GM23338 (cell line): ENCODE measurements around the gene NUAK2. TPM values are rescaled to one million over a fixed set of nuclear protein-coding genes. Genes with fewer than 3 reads are reported as not detected.

Experiments used
- ATAC-seq: fragments of 200-7000 bp; cut with Tn5 transposase; 3 replicates; pipeline ENCODE4 v1.9.1; 2020
- DNase-seq: peaks from one replicate; pipeline ENCODE4 v3.0.0-alpha.2; 2015; ENCODE audit warnings: low spot score
- H2AFZ ChIP-seq: fragments of 200-600 bp; sonication (generic); 2 replicates; pipeline ENCODE4 v1.8.0; 2016; ENCODE audit warnings: antibody characterized with exemption, mild to moderate bottlenecking, moderate library complexity
- H3F3A ChIP-seq: fragments of 200-600 bp; sonication (generic); replicated peaks from 2 replicates; pipeline ENCODE4 v1.8.0; 2017; ENCODE audit warnings: antibody characterized with exemption, mixed run types, low read depth
- H3K27ac ChIP-seq: fragments of 200-600 bp; sonication (generic); 2 replicates; pipeline ENCODE4 v1.6.1; 2016; ENCODE audit warnings: low read depth
- H3K27me3 ChIP-seq: fragments of 200-600 bp; sonication (generic); 2 replicates; pipeline ENCODE4 v1.8.0; 2016; ENCODE audit warnings: mild to moderate bottlenecking, mixed run types, moderate library complexity; ENCODE audit not compliant: insufficient read depth
- H3K36me3 ChIP-seq: fragments of 200-600 bp; sonication (generic); 2 replicates; pipeline ENCODE4 v1.8.0; 2016; ENCODE audit warnings: mild to moderate bottlenecking; ENCODE audit not compliant: insufficient read depth
- H3K4me1 ChIP-seq: fragments of 200-600 bp; sonication (generic); 2 replicates; pipeline ENCODE4 v1.8.0; 2016; ENCODE audit warnings: mild to moderate bottlenecking, moderate library complexity; ENCODE audit not compliant: insufficient read depth
- H3K4me2 ChIP-seq: fragments of 200-600 bp; sonication (generic); 2 replicates; pipeline ENCODE4 v1.7.1; 2017; ENCODE audit warnings: mixed run types
- H3K4me3 ChIP-seq: fragments of 200-600 bp; sonication (generic); 2 replicates; pipeline ENCODE4 v1.6.1; 2016; ENCODE audit warnings: mixed run types
- H3K79me2 ChIP-seq: fragments of 200-600 bp; sonication (generic); replicated peaks from 2 replicates; pipeline ENCODE4 v1.8.0; 2017; ENCODE audit warnings: mild to moderate bottlenecking; ENCODE audit not compliant: insufficient read depth
- H3K9me2 ChIP-seq: fragments of 200-600 bp; sonication (generic); 2 replicates; pipeline ENCODE4 v1.8.0; 2017; ENCODE audit not compliant: insufficient read depth
- H4K20me1 ChIP-seq: fragments of 200-600 bp; sonication (generic); replicated peaks from 2 replicates; pipeline ENCODE4 v1.8.0; 2017; ENCODE audit warnings: mild to moderate bottlenecking; ENCODE audit not compliant: insufficient read depth
- H3K27ac Mint-ChIP-seq: 2 replicates; pipeline ENCODE4 v1.8.0; 2020; ENCODE audit warnings: inconsistent platforms, mild to moderate bottlenecking, moderate library complexity, mixed read lengths
- H3K27me3 Mint-ChIP-seq: 3 replicates; pipeline ENCODE4 v1.8.0; 2022; ENCODE audit warnings: low read depth, mild to moderate bottlenecking, moderate library complexity, mixed read lengths, inconsistent platforms; ENCODE audit not compliant: insufficient read depth, poor library complexity
- H3K36me3 Mint-ChIP-seq: 3 replicates; pipeline ENCODE4 v1.8.0; 2021; ENCODE audit warnings: low read depth, mild to moderate bottlenecking, inconsistent platforms, moderate library complexity, mixed read lengths
- H3K4me1 Mint-ChIP-seq: 3 replicates; pipeline ENCODE4 v1.8.0; 2020; ENCODE audit warnings: mild to moderate bottlenecking, inconsistent platforms, mixed read lengths
- H3K4me3 Mint-ChIP-seq: 3 replicates; pipeline ENCODE4 v1.8.0; 2021; ENCODE audit warnings: moderate library complexity, mild to moderate bottlenecking, inconsistent platforms, mixed read lengths
- H3K9me3 Mint-ChIP-seq: 3 replicates; pipeline ENCODE4 v1.8.0; 2020; ENCODE audit warnings: moderate library complexity, mild to moderate bottlenecking, inconsistent platforms, mixed read lengths
- CREB1 ChIP-seq: fragments of 250-450 bp; sonication (Bioruptor Pico); IDR thresholded peaks from 2 replicates; pipeline ENCODE4 v1.5.0; 2020; ENCODE audit warnings: low read depth, mild to moderate bottlenecking, moderate library complexity
- CTCF ChIP-seq, 2 experiments: fragments of 200-600 bp in 1 of 2; sonication (generic) in 1 of 2; conservative IDR thresholded peaks; 2 replicates each; pipeline versions ENCODE4 v1.5.1 to v1.6.1; 2016 to 2017; ENCODE audit warnings: antibody characterized with exemption in 2 of 2, low read depth in 2 of 2, mild to moderate bottlenecking in 2 of 2, moderate library complexity in 1 of 2
- EZH2 ChIP-seq: fragments of 200-600 bp; sonication (generic); IDR thresholded peaks from one replicate; pipeline ENCODE4 v1.8.0; 2017; ENCODE audit warnings: antibody characterized with exemption, mild to moderate bottlenecking, low read depth; ENCODE audit not compliant: unreplicated experiment
- EZH2phosphoT487 ChIP-seq: fragments of 200-600 bp; sonication (generic); IDR thresholded peaks from one replicate; pipeline ENCODE4 v1.8.1; 2018; ENCODE audit warnings: antibody characterized with exemption; ENCODE audit not compliant: unreplicated experiment
- JUNB ChIP-seq: IDR thresholded peaks from one replicate; pipeline ENCODE4 v1.6.1; 2016; ENCODE audit warnings: antibody characterized with exemption; ENCODE audit not compliant: unreplicated experiment
- NANOG ChIP-seq: IDR thresholded peaks from 2 replicates; pipeline ENCODE4 v1.6.1; 2016; ENCODE audit warnings: antibody characterized with exemption, borderline replicate concordance
- POLR2AphosphoS5 ChIP-seq: IDR thresholded peaks from 2 replicates; pipeline ENCODE4 v1.6.1; 2016; ENCODE audit warnings: antibody characterized with exemption, low read depth
- REST ChIP-seq: IDR thresholded peaks from one replicate; pipeline ENCODE4 v1.6.1; 2018; ENCODE audit warnings: antibody characterized with exemption; ENCODE audit not compliant: unreplicated experiment
- STAT1 ChIP-seq: IDR thresholded peaks from one replicate; pipeline ENCODE4 v1.6.1; 2016; ENCODE audit warnings: antibody characterized with exemption; ENCODE audit not compliant: unreplicated experiment
- ZNF114 ChIP-seq: fragments of 250-450 bp; sonication (Bioruptor Pico); IDR thresholded peaks from 2 replicates; pipeline ENCODE4 v1.5.0; 2020; ENCODE audit warnings: mild to moderate bottlenecking, moderate library complexity
- ZNF331 ChIP-seq: fragments of 250-450 bp; sonication (Bioruptor Pico); IDR thresholded peaks from 2 replicates; pipeline ENCODE4 v1.5.0; 2020; ENCODE audit warnings: low read depth, mild to moderate bottlenecking, moderate library complexity
- ZNF462 ChIP-seq: fragments of 250-450 bp; sonication (Bioruptor Pico); IDR thresholded peaks from 2 replicates; pipeline ENCODE4 v1.5.0; 2020; ENCODE audit warnings: mild to moderate bottlenecking, moderate library complexity
- polyA plus RNA-seq: library from polyadenylated mRNA; unstranded; fragments of >200 nt; fragmentation: Nextera tagmentation; extraction: Ambion mirVana; gene quantifications from 2 replicates; pipeline ENCODE4 v1.2.1, GENCODE V29; 2016
- total RNA-seq: library from RNA; depleted of rRNA; stranded (reverse); fragments of >200 nt; shearing (Covaris generic); gene quantifications from 2 replicates; pipeline ENCODE4 v1.2.3, GENCODE V29; 2014
- TF ChIP-seq, protein P1 (sequence below): IDR thresholded peaks from 2 replicates; pipeline ENCODE4 v1.6.1; 2016; ENCODE audit warnings: antibody characterized with exemption

The NUAK2 gene
- total and polyA plus RNA-seq, 2 experiments from 2014 or later, result 7.8 to 15.3 TPM

GRCh38 chr1:205261946-205262691 lies 59.4 kb downstream of the NUAK2 start:
- H3K79me2 ChIP-seq, result no peaks in the 10 kb centered on the region
- no peaks in the 10 kb centered on the region for H3K36me3 ChIP-seq
- Mint-ChIP-seq H3K27me3 (peaks cover 11% of the 10 kb centered on the region), H3K4me1 (peaks cover 38% of the 10 kb centered on the region), H3K9me3 (no peaks in the 10 kb centered on the region), H3K4me3 (no peak overlapping the region), H3K27ac (peak overlapping the region; percentile 4; the same call in 1 of the 2 replicates), H3K36me3 (no peaks in the 10 kb centered on the region)
- ATAC-seq, result peak; percentile 46
- no peaks in the 10 kb centered on the region for H3F3A ChIP-seq
- H3K27me3 ChIP-seq, result no peaks in the 10 kb centered on the region
- TF ChIP-seq, protein P1, sequence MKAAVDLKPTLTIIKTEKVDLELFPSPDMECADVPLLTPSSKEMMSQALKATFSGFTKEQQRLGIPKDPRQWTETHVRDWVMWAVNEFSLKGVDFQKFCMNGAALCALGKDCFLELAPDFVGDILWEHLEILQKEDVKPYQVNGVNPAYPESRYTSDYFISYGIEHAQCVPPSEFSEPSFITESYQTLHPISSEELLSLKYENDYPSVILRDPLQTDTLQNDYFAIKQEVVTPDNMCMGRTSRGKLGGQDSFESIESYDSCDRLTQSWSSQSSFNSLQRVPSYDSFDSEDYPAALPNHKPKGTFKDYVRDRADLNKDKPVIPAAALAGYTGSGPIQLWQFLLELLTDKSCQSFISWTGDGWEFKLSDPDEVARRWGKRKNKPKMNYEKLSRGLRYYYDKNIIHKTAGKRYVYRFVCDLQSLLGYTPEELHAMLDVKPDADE, result no peak
- no peak for TF ChIP-seq REST
- no peak for TF ChIP-seq POLR2AphosphoS5
- no peak for TF ChIP-seq ZNF462 (CRISPR knock-in tag)
- TF ChIP-seq EZH2phosphoT487, result no peak
- no peak for TF ChIP-seq STAT1
- no peak for TF ChIP-seq CTCF (conservative IDR thresholded peaks at IDR 0.05; ENCODE audit: low read depth in 2 of 2)
- no peak for TF ChIP-seq NANOG
- no peak for TF ChIP-seq EZH2
- no peak for TF ChIP-seq JUNB
- TF ChIP-seq ZNF114 (CRISPR knock-in tag), result no peak
- TF ChIP-seq ZNF331 (CRISPR knock-in tag), result no peak
- TF ChIP-seq CREB1 (CRISPR knock-in tag), result no peak
- peak overlapping the region; percentile 62 for H3K4me2 ChIP-seq
- H3K4me1 ChIP-seq, result peaks cover 24% of the 10 kb centered on the region
- peak overlapping the region; percentile 59; the same call in 1 of the 2 replicates for H3K27ac ChIP-seq
- H3K4me3 ChIP-seq, result no peak overlapping the region
- peak; percentile 61 for DNase-seq
- H4K20me1 ChIP-seq, result no peaks in the 10 kb centered on the region
- no peak overlapping the region for H2AFZ ChIP-seq
- H3K9me2 ChIP-seq, result no peaks in the 10 kb centered on the region
